ENCODE measurements around the gene USH2A.

Gene USH2A

GRCh38 chr1:215719552-215719951, 703.7 kb downstream of the USH2A start:
- DNase-seq (ENCODE audit: low read depth, low spot score) = no peak

- DNase-seq (ENCODE audit: low read depth, low spot score) = no peak
Measured at GRCh38 chr1:215718575-215719287, 704.5 kb downstream of the USH2A start.

GRCh38 chr1:215717677-215718426, 705.4 kb downstream of the USH2A start:
- no peak for DNase-seq (ENCODE audit: low read depth, low spot score)

GRCh38 chr1:215710899-215711225, 712.4 kb downstream of the USH2A start:
- DNase-seq (ENCODE audit: low read depth, low spot score) = no peak

GRCh38 chr1:215710036-215710898, 713.0 kb downstream of the USH2A start:
- DNase-seq (ENCODE audit: low read depth, low spot score) = no peak

- no peak for DNase-seq (ENCODE audit: low read depth, low spot score)
Measured at GRCh38 chr1:215704089-215704860, 719.0 kb downstream of the USH2A start.

- no peak for DNase-seq (ENCODE audit: low read depth, low spot score)
Measured at GRCh38 chr1:215682232-215682631, 741.0 kb downstream of the USH2A start.

GRCh38 chr1:215681041-215681440, 742.2 kb downstream of the USH2A start:
- no peak for DNase-seq (ENCODE audit: low read depth, low spot score)

GRCh38 chr1:215679231-215679630, 744.0 kb downstream of the USH2A start:
- DNase-seq (ENCODE audit: low read depth, low spot score) = no peak

- no peak for DNase-seq (ENCODE audit: low read depth, low spot score)
Measured at GRCh38 chr1:215677112-215677511, 746.1 kb downstream of the USH2A start.

GRCh38 chr1:215673943-215674342, 749.3 kb downstream of the USH2A start:
- DNase-seq (ENCODE audit: low read depth, low spot score) = no peak

GRCh38 chr1:215672482-215672881, 750.8 kb downstream of the USH2A start:
- no peak for DNase-seq (ENCODE audit: low read depth, low spot score)

GRCh38 chr1:215669806-215670491, 753.3 kb downstream of the USH2A start:
- no peak for DNase-seq (ENCODE audit: low read depth, low spot score)

GRCh38 chr1:215667761-215668160, 755.5 kb downstream of the USH2A start:
- DNase-seq (ENCODE audit: low read depth, low spot score) = no peak

GRCh38 chr1:215665215-215665614, 758.0 kb downstream of the USH2A start:
- DNase-seq (ENCODE audit: low read depth, low spot score) = no peak

- DNase-seq (ENCODE audit: low read depth, low spot score) = no peak
Measured at GRCh38 chr1:215661033-215661432, 762.2 kb downstream of the USH2A start.

- DNase-seq (ENCODE audit: low read depth, low spot score) = no peak
Measured at GRCh38 chr1:215660259-215660658, 763.0 kb downstream of the USH2A start.

GRCh38 chr1:215657047-215657446, 766.2 kb downstream of the USH2A start:
- no peak for DNase-seq (ENCODE audit: low read depth, low spot score)

- DNase-seq (ENCODE audit: low read depth, low spot score) = no peak
Measured at GRCh38 chr1:215652371-215652770, 770.9 kb downstream of the USH2A start.

GRCh38 chr1:215651867-215652266, 771.4 kb downstream of the USH2A start:
- DNase-seq (ENCODE audit: low read depth, low spot score) = no peak
